IMR-90 (cell line): ENCODE results near the gene AUTS2. TPM values are rescaled to one million over a fixed set of nuclear protein-coding genes. Genes with fewer than 3 reads are reported as not detected.

Source experiments
- ATAC-seq: fragments of 200-7000 bp; cut with Tn5 transposase; 2 replicates; pipeline ENCODE4 v1.9.1; 2020; ENCODE audit warnings: low read depth, mild to moderate bottlenecking, moderate library complexity
- BruUV-seq: library from RNA; stranded (reverse); fragments of 400-500 nt; replicated peaks from 2 replicates; lab custom pipeline; 2021; lab: Mats Ljungman, UMichigan
- CTCF ChIA-PET: fragments of 300-600 bp; formaldehyde crosslinking; extraction: SDS; loops from one replicate; lab custom pipeline; 2021; ENCODE audit warnings: antibody characterized with exemption; lab: Yijun Ruan, JAX
- POLR2A ChIA-PET: fragments of 300-600 bp; sonication (Branson Sonifier 250); formaldehyde crosslinking; loops from one replicate; lab custom pipeline; 2022; ENCODE audit warnings: antibody characterized with exemption; ENCODE audit not compliant: unreplicated experiment; lab: Charles Lee
- DNase-seq: peaks from one replicate; pipeline ENCODE4 v3.0.0; 2013
- H2AFZ ChIP-seq: replicated peaks from 2 replicates; pipeline ENCODE3; 2013; ENCODE audit warnings: low read length, mild to moderate bottlenecking; ENCODE audit not compliant: poor library complexity
- H2AK5ac ChIP-seq: 2 replicates; pipeline ENCODE4 v1.6.1; 2013; ENCODE audit warnings: low read depth, low read length, inconsistent platforms
- H2AK9ac ChIP-seq: replicated peaks from 2 replicates; pipeline ENCODE3; 2013; ENCODE audit warnings: mild to moderate bottlenecking, low read depth, low read length, moderate library complexity; ENCODE audit not compliant: poor library complexity
- H2BK120ac ChIP-seq: 2 replicates; pipeline ENCODE4 v1.6.1; 2013; ENCODE audit warnings: low read depth, low read length, inconsistent platforms
- H2BK15ac ChIP-seq: 3 replicates; pipeline ENCODE4 v1.6.1; 2013; ENCODE audit warnings: low read depth, low read length, inconsistent platforms
- H2BK20ac ChIP-seq: 2 replicates; pipeline ENCODE4 v1.6.1; 2013; ENCODE audit warnings: low read depth, mild to moderate bottlenecking, inconsistent platforms, low read length, moderate library complexity
- H2BK5ac ChIP-seq: 2 replicates; pipeline ENCODE4 v1.6.1; 2013; ENCODE audit warnings: mild to moderate bottlenecking, low read depth, low read length, inconsistent platforms; ENCODE audit not compliant: poor library complexity, severe bottlenecking
- H3K14ac ChIP-seq: replicated peaks from 2 replicates; pipeline ENCODE4 v1.6.1; 2013; ENCODE audit warnings: low read depth, low read length, inconsistent platforms
- H3K18ac ChIP-seq: 2 replicates; pipeline ENCODE4 v1.6.1; 2013; ENCODE audit warnings: low read depth, low read length, control low read depth
- H3K23ac ChIP-seq: 2 replicates; pipeline ENCODE4 v1.6.1; 2013; ENCODE audit warnings: low read depth, low read length, inconsistent platforms
- H3K27ac ChIP-seq: 2 replicates; pipeline ENCODE4 v1.5.1; 2013; ENCODE audit warnings: mild to moderate bottlenecking, control low read depth, low read length; ENCODE audit not compliant: insufficient read depth
- H3K27me3 ChIP-seq: 2 replicates; pipeline ENCODE4 v1.6.1; 2013; ENCODE audit warnings: low read length; ENCODE audit not compliant: control insufficient read depth, insufficient read depth
- H3K36me3 ChIP-seq: 2 replicates; pipeline ENCODE4 v1.6.1; 2013; ENCODE audit warnings: low read length, mixed read lengths; ENCODE audit not compliant: control insufficient read depth, insufficient read depth
- H3K4ac ChIP-seq: 2 replicates; pipeline ENCODE4 v1.6.1; 2013; ENCODE audit warnings: low read depth, low read length, inconsistent platforms
- H3K4me1 ChIP-seq: 2 replicates; pipeline ENCODE4 v1.6.1; 2013; ENCODE audit warnings: low read length, mixed read lengths; ENCODE audit not compliant: control insufficient read depth, insufficient read depth
- H3K4me2 ChIP-seq: 2 replicates; pipeline ENCODE4 v1.6.1; 2013; ENCODE audit warnings: low read depth, mild to moderate bottlenecking, control low read depth, low read length, moderate library complexity
- H3K4me3 ChIP-seq: 2 replicates; pipeline ENCODE4 v1.5.1; 2013; ENCODE audit warnings: low read depth, mild to moderate bottlenecking, control low read depth, low read length, moderate library complexity; ENCODE audit not compliant: insufficient read depth
- H3K56ac ChIP-seq: 2 replicates; pipeline ENCODE4 v1.6.1; 2013; ENCODE audit warnings: low read length, inconsistent platforms; ENCODE audit not compliant: insufficient read depth; ENCODE audit errors: extremely low read depth
- H3K79me1 ChIP-seq, 2 experiments: 2 replicates each; pipeline ENCODE4 v1.6.1; 2013; ENCODE audit warnings: low read length in 2 of 2, inconsistent platforms in 1 of 2, low read depth in 1 of 2
- H3K9ac ChIP-seq: 2 replicates; pipeline ENCODE4 v1.6.1; 2013; ENCODE audit warnings: low read depth, low read length, control low read depth
- H3K9me1 ChIP-seq: 2 replicates; pipeline ENCODE4 v1.6.1; 2013; ENCODE audit warnings: low read length, inconsistent platforms; ENCODE audit not compliant: insufficient read depth
- H3K9me3 ChIP-seq: 2 replicates; pipeline ENCODE4 v1.6.1; 2013; ENCODE audit warnings: low read length; ENCODE audit not compliant: control insufficient read depth, insufficient read depth
- H4K20me1 ChIP-seq: 2 replicates; pipeline ENCODE4 v1.6.1; 2013; ENCODE audit warnings: low read length, inconsistent platforms; ENCODE audit not compliant: insufficient read depth
- H4K5ac ChIP-seq: 2 replicates; pipeline ENCODE4 v1.6.1; 2013; ENCODE audit warnings: mild to moderate bottlenecking, low read depth, low read length, control low read depth
- H4K8ac ChIP-seq, 2 experiments: 2 replicates each; pipeline ENCODE4 v1.6.1; 2013; ENCODE audit warnings: low read depth in 2 of 2, low read length in 2 of 2, control low read depth in 1 of 2, inconsistent platforms in 1 of 2
- H4K91ac ChIP-seq: 2 replicates; pipeline ENCODE4 v1.6.1; 2013; ENCODE audit warnings: low read depth, low read length, inconsistent platforms; ENCODE audit not compliant: insufficient read depth
- CEBPB ChIP-seq: IDR thresholded peaks from 2 replicates; pipeline ENCODE4 v1.6.1; 2012; ENCODE audit warnings: low read depth, low read length, improper control_type of control experiment
- MAZ ChIP-seq: IDR thresholded peaks from 2 replicates; pipeline ENCODE4 v1.6.1; 2012; ENCODE audit warnings: low read depth, mild to moderate bottlenecking, low read length, improper control_type of control experiment, moderate library complexity, borderline replicate concordance
- WGBS, 2 experiments: methylation state at CpG; one replicate each; pipeline versions ENCODE4 v1.1.5 to v1.1.7; 2013; ENCODE audit warnings: missing lambda C conversion rate in 2 of 2; ENCODE audit not compliant: insufficient read length in 1 of 2; ENCODE audit errors: extremely low coverage in 2 of 2; 5-methylcytosine and 5-hydroxymethylcytosine counted together
- dilution Hi-C: fragments of 300-500 bp; cut with HindIII; formaldehyde crosslinking; loops from one replicate; pipeline ENCODE4 v1.14.3; 2018; ENCODE audit warnings: low sequenced_read_pairs; ENCODE audit not compliant: unreplicated experiment
- in situ Hi-C: fragments of 300-500 bp; cut with MboI; formaldehyde crosslinking; loops from 3 replicates; pipeline ENCODE4 v1.14.3; 2019; ENCODE audit warnings: low sequenced_read_pairs, inconsistent platforms, mixed read lengths
- intact Hi-C: fragments of 100-400 bp; cut with micrococcal nuclease; formaldehyde crosslinking; loops from 2 replicates; pipeline ENCODE4 v1.10.0; 2022
- polyA plus RNA-seq, 3 experiments: library from polyadenylated mRNA; depleted of rRNA; stranded (reverse); fragments of >200 nt; gene quantifications; 2 replicates each; pipeline ENCODE4 v1.2.3, GENCODE V29; 2012; ENCODE audit warnings: low replicate concordance in 1 of 3
- total RNA-seq: library from RNA; depleted of rRNA; stranded (reverse); fragments of >200 nt; gene quantifications from 2 replicates; pipeline ENCODE4 v1.2.3, GENCODE V29; 2012

Gene AUTS2
- total and polyA plus RNA-seq, 2 of the 4 experiments (the other 2 are of a cell fraction): 0.90 to 3.0 TPM

DNA sequence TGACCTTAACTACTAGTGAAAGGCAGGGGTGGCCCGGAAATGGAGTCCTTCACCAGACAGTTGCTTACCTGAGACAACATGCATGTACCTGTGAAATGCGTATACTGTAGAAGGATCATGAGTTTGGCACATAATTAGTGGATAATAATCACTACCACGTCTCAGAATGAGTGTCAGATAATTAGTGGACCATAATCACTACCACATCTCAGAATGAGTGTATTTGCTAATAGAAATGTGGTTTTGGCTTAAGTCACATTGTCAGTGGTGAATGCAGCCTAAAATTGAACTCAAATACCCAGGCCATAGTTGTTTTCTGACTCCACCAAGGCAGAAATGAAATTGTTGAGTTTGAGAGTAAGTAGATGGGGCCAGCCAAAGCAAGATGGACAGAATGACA lies 1065.4 kb downstream of the AUTS2 start:
- Histone ChIP-seq H3K9ac (no peak overlapping the region), H3K27me3 (peaks cover 1% of the 10 kb centered on the region), H4K5ac (no peak overlapping the region), H4K20me1 (no peaks in the 10 kb centered on the region), H3K4me1 (no peaks in the 10 kb centered on the region), H3K9me1 (no peaks in the 10 kb centered on the region), H3K18ac (no peak overlapping the region), H2BK5ac (no peak overlapping the region), H4K91ac (no peak overlapping the region), H3K4me3 (no peak overlapping the region), H4K8ac (no peak overlapping the region), H3K4ac (no peak overlapping the region), H3K23ac (no peak overlapping the region), H3K14ac (no peak overlapping the region), H2BK20ac (no peak overlapping the region), H3K27ac (no peak overlapping the region), H2AK9ac (no peak overlapping the region), H2BK15ac (no peak overlapping the region), H3K79me1 (no peaks in the 10 kb centered on the region), H3K9me3 (no peaks in the 10 kb centered on the region), H3K4me2 (no peak overlapping the region), H2AK5ac (no peak overlapping the region), H2BK120ac (no peak overlapping the region), H3K36me3 (no peaks in the 10 kb centered on the region), H3K56ac (no peak overlapping the region), H2AFZ (no peak overlapping the region)
- BruUV-seq: no TSS peak
- no CpG with 5 or more reads among the region's 3 CpGs for WGBS, 2 experiments
- intact Hi-C loops (no loop called here), in situ Hi-C loops (no loop called here), dilution Hi-C loops (no loop called here)
- POLR2A ChIA-PET: no interaction called here
- TF ChIP-seq CEBPB: no peak
- TF ChIP-seq MAZ: no peak
- ATAC-seq (no peak), DNase-seq (no peak)
- CTCF ChIA-PET: no interaction called here
